ENCODE measurements around the gene GTF2A1L.

The GTF2A1L gene

GRCh38 chr2:48707466-48707865 lies 89.8 kb downstream of the GTF2A1L start:
- no peak for FAIRE-seq

- no peak for FAIRE-seq
Observed at GRCh38 chr2:48709096-48710034, 91.7 kb downstream of the GTF2A1L start.

- FAIRE-seq: no peak
Observed at GRCh38 chr2:48711343-48711742, 93.7 kb downstream of the GTF2A1L start.

GRCh38 chr2:48712151-48712550 lies 94.5 kb downstream of the GTF2A1L start:
- no peak for FAIRE-seq

- FAIRE-seq: no peak
Observed at GRCh38 chr2:48713647-48714046, 96.0 kb downstream of the GTF2A1L start.

- no peak for FAIRE-seq
Observed at GRCh38 chr2:48714245-48714644, 96.6 kb downstream of the GTF2A1L start.

- FAIRE-seq: no peak
Observed at GRCh38 chr2:48715042-48715899, 97.6 kb downstream of the GTF2A1L start.

- FAIRE-seq: no peak
Observed at GRCh38 chr2:48715956-48716355, 98.3 kb downstream of the GTF2A1L start.

GRCh38 chr2:48717846-48718245 lies 100.2 kb downstream of the GTF2A1L start:
- no peak for FAIRE-seq

GRCh38 chr2:48719480-48720177 lies 102.0 kb downstream of the GTF2A1L start:
- no peak for FAIRE-seq

- no peak for FAIRE-seq
Observed at GRCh38 chr2:48721158-48721557, 103.5 kb downstream of the GTF2A1L start.

GRCh38 chr2:48722391-48722790 lies 104.7 kb downstream of the GTF2A1L start:
- no peak for FAIRE-seq

- no peak for FAIRE-seq
Observed at GRCh38 chr2:48723129-48723528, 105.5 kb downstream of the GTF2A1L start.

- no peak for FAIRE-seq
Observed at GRCh38 chr2:48724278-48724677, 106.6 kb downstream of the GTF2A1L start.

GRCh38 chr2:48725696-48726494 lies 108.2 kb downstream of the GTF2A1L start:
- no peak for FAIRE-seq

GRCh38 chr2:48727560-48727959 lies 109.9 kb downstream of the GTF2A1L start:
- no peak for FAIRE-seq

- FAIRE-seq: no peak
Observed at GRCh38 chr2:48728295-48728694, 110.6 kb downstream of the GTF2A1L start.

GRCh38 chr2:48728840-48729239 lies 111.2 kb downstream of the GTF2A1L start:
- FAIRE-seq: no peak

Measured in TTC549 (cell line).